Activated T-cell treated with anti-CD3 and anti-CD28 coated beads, Interleukin-2, amount 50 U/mL, for 24 hours (primary cell): ENCODE data around the gene JPH3.
"Not testable (repeated sequence)": the region's sequence is repeated elsewhere in the genome, so short reads cannot be mapped to it uniquely, and the experiment has no call there.

ENCODE experiments used
- DNase-seq: peaks from one replicate; pipeline ENCODE4 v3.0.0-alpha.2; 2020
- H3K27ac Mint-ChIP-seq: 2 replicates; pipeline ENCODE4 v1.8.0; 2020; ENCODE audit warnings: mild to moderate bottlenecking, mixed read lengths
- H3K27me3 Mint-ChIP-seq: 2 replicates; pipeline ENCODE4 v1.8.0; 2020; ENCODE audit warnings: mixed read lengths
- H3K36me3 Mint-ChIP-seq: 2 replicates; pipeline ENCODE4 v1.8.0; 2020; ENCODE audit warnings: low read depth, mixed read lengths
- H3K4me1 Mint-ChIP-seq: 2 replicates; pipeline ENCODE4 v1.8.0; 2020; ENCODE audit warnings: low read depth, mixed read lengths
- H3K4me3 Mint-ChIP-seq: 2 replicates; pipeline ENCODE4 v1.8.0; 2020; ENCODE audit warnings: mild to moderate bottlenecking, moderate library complexity, mixed read lengths
- H3K9me3 Mint-ChIP-seq: 2 replicates; pipeline ENCODE4 v1.8.0; 2020; ENCODE audit warnings: mixed read lengths

Gene JPH3

GRCh38 chr16:87677830-87678229 lies 75.5 kb downstream of the JPH3 start:
- Mint-ChIP-seq H3K9me3 (no peaks in the 10 kb centered on the region), H3K27ac (peak overlapping the region; percentile 20), H3K4me3 (no peak overlapping the region), H3K27me3 (no peaks in the 10 kb centered on the region), H3K36me3 (no peaks in the 10 kb centered on the region), H3K4me1 (peaks cover 11% of the 10 kb centered on the region)
- DNase-seq, result no peak

DNA sequence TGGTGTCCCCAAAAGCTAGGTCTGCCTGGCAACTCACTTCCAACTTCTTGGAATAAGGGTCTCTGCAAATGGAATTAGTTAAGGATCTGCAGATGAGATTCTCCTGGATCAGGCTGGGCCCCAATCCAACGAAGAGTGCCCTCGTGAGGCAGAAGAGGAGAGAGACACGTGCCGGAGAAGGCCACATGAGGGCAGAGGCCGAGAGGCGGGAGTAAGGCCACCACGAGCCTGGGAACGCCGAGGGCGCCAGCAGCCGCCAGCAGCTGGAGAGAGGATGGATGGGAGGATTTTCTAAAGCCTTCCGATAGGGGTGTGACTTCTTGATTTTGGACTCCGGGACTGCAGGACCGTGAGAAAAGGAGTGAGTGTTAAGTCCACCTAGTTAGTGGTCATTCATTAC lies 76.3 kb downstream of the JPH3 start:
- peaks cover under 1% of the 10 kb centered on the region for H3K27me3 Mint-ChIP-seq
- DNase-seq, result no peak
- H3K4me3 Mint-ChIP-seq, result no peak overlapping the region
- H3K4me1 Mint-ChIP-seq, result peaks cover 11% of the 10 kb centered on the region
- H3K9me3 Mint-ChIP-seq, result no peaks in the 10 kb centered on the region
- H3K36me3 Mint-ChIP-seq, result no peaks in the 10 kb centered on the region
- H3K27ac Mint-ChIP-seq, result no peak overlapping the region

GRCh38 chr16:87679593-87680271 lies 77.4 kb downstream of the JPH3 start:
- no peak for DNase-seq
- Mint-ChIP-seq H3K9me3 (no peaks in the 10 kb centered on the region), H3K36me3 (no peaks in the 10 kb centered on the region), H3K4me1 (peaks cover 11% of the 10 kb centered on the region), H3K4me3 (no peak overlapping the region), H3K27ac (no peak overlapping the region), H3K27me3 (peaks cover 2% of the 10 kb centered on the region)

GRCh38 chr16:87680272-87680644 lies 78.0 kb downstream of the JPH3 start:
- DNase-seq, result no peak
- no peaks in the 10 kb centered on the region for H3K36me3 Mint-ChIP-seq
- H3K4me3 Mint-ChIP-seq, result no peak overlapping the region
- H3K4me1 Mint-ChIP-seq, result peaks cover 11% of the 10 kb centered on the region
- no peak overlapping the region for H3K27ac Mint-ChIP-seq
- peaks cover 2% of the 10 kb centered on the region for H3K27me3 Mint-ChIP-seq
- H3K9me3 Mint-ChIP-seq, result no peaks in the 10 kb centered on the region

GRCh38 chr16:87681051-87681602 lies 78.8 kb downstream of the JPH3 start:
- not testable (repeated sequence) for H3K36me3 Mint-ChIP-seq, H3K27ac Mint-ChIP-seq, DNase-seq

GRCh38 chr16:87681981-87682570 lies 79.8 kb downstream of the JPH3 start:
- H3K4me3 Mint-ChIP-seq, result no peak overlapping the region
- H3K27ac Mint-ChIP-seq, result no peak overlapping the region
- peaks cover 2% of the 10 kb centered on the region for H3K27me3 Mint-ChIP-seq
- peaks cover 11% of the 10 kb centered on the region for H3K4me1 Mint-ChIP-seq
- H3K9me3 Mint-ChIP-seq, result no peaks in the 10 kb centered on the region
- H3K36me3 Mint-ChIP-seq, result no peaks in the 10 kb centered on the region
- DNase-seq, result no peak

More at GRCh38 chr16:87681051-87681602, 78.8 kb downstream of the JPH3 start:
- peaks cover 11% of the 10 kb centered on the region for H3K4me1 Mint-ChIP-seq
- H3K27me3 Mint-ChIP-seq, H3K4me3 Mint-ChIP-seq, H3K9me3 Mint-ChIP-seq: not testable (repeated sequence)

GRCh38 chr16:87682852-87683399 lies 80.6 kb downstream of the JPH3 start:
- no peak for DNase-seq
- Mint-ChIP-seq H3K4me1 (peaks cover 11% of the 10 kb centered on the region), H3K9me3 (no peaks in the 10 kb centered on the region), H3K27me3 (peaks cover 2% of the 10 kb centered on the region), H3K36me3 (no peaks in the 10 kb centered on the region), H3K27ac (no peak overlapping the region), H3K4me3 (no peak overlapping the region)

- Mint-ChIP-seq H3K27ac (no peak overlapping the region), H3K4me3 (no peak overlapping the region), H3K36me3 (no peaks in the 10 kb centered on the region), H3K27me3 (peaks cover 2% of the 10 kb centered on the region), H3K4me1 (peaks cover 11% of the 10 kb centered on the region), H3K9me3 (no peaks in the 10 kb centered on the region)
- no peak for DNase-seq
These were observed 81.9 kb downstream of the JPH3 start for GRCh38 chr16:87684106-87684677.

- Mint-ChIP-seq H3K27ac (no peak overlapping the region), H3K4me1 (peaks cover 11% of the 10 kb centered on the region), H3K27me3 (peaks cover 2% of the 10 kb centered on the region), H3K4me3 (no peak overlapping the region), H3K36me3 (no peaks in the 10 kb centered on the region), H3K9me3 (no peaks in the 10 kb centered on the region)
- no peak for DNase-seq
These were observed 82.5 kb downstream of the JPH3 start for GRCh38 chr16:87684711-87685404.

DNA sequence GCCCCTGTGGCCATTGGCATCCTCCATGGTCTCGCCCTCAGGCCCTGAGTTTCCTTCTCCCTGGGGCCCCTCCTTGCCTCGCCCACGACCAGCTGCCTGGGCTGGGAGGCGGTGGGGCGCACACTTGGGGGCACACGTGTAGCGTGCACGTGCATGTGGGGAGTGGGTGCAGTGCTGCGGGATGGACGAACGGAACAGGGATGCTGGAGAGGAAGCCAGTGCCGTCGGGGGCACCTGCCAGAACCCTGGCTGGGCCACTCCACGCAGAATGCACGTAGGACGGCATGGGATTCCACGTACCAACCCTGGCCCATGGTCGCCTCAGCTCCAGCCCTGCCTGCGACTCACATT lies 83.1 kb downstream of the JPH3 start:
- DNase-seq, result no peak
- H3K4me3 Mint-ChIP-seq, result no peak overlapping the region

GRCh38 chr16:87685766-87686165 lies 83.5 kb downstream of the JPH3 start:
- Mint-ChIP-seq H3K27ac (no peak overlapping the region), H3K4me3 (no peak overlapping the region), H3K27me3 (peaks cover 2% of the 10 kb centered on the region), H3K9me3 (no peaks in the 10 kb centered on the region), H3K4me1 (peaks cover 9% of the 10 kb centered on the region), H3K36me3 (no peaks in the 10 kb centered on the region)
- DNase-seq, result no peak

More for the DNA sequence above, 83.1 kb downstream of the JPH3 start:
- H3K4me1 Mint-ChIP-seq, result peaks cover 11% of the 10 kb centered on the region
- H3K27me3 Mint-ChIP-seq, result peaks cover 2% of the 10 kb centered on the region
- no peak overlapping the region for H3K27ac Mint-ChIP-seq
- H3K36me3 Mint-ChIP-seq, result no peaks in the 10 kb centered on the region
- H3K9me3 Mint-ChIP-seq, result no peaks in the 10 kb centered on the region

- Mint-ChIP-seq H3K4me1 (peaks cover 8% of the 10 kb centered on the region), H3K27ac (no peak overlapping the region), H3K9me3 (no peaks in the 10 kb centered on the region), H3K27me3 (peaks cover 2% of the 10 kb centered on the region), H3K4me3 (no peak overlapping the region), H3K36me3 (no peaks in the 10 kb centered on the region)
- DNase-seq, result no peak
These were observed 84.4 kb downstream of the JPH3 start for GRCh38 chr16:87686697-87687096.

GRCh38 chr16:87687126-87687910 lies 85.0 kb downstream of the JPH3 start:
- Mint-ChIP-seq H3K9me3 (no peaks in the 10 kb centered on the region), H3K36me3 (no peaks in the 10 kb centered on the region), H3K27ac (no peak overlapping the region), H3K4me3 (no peak overlapping the region), H3K27me3 (peaks cover 2% of the 10 kb centered on the region), H3K4me1 (peaks cover 3% of the 10 kb centered on the region)
- DNase-seq, result no peak

DNA sequence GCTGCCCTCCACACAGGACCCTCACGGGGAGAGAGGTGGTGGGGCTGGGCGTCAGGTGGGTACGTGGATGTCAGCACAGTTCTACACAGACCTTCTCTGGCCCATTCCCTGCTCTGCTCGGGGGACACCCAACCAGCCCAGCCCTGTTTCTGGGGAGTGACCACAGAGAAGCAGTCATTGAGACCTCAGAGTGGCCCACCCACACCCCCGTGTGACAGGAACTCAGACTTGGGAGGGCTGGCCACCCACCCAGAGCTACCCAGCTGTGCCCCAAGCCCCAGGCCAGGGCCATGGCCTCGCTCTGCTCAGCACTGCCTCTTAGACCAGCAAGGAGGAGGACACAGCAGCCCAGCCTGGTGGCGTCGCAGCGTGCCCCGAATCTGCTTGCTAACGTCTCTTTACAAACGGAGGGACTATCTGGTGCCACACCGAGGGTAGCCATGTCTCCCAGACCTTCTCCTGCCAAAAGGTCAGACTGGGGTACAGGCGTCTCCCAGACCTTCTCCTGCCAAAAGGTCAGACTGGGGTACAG lies 85.8 kb downstream of the JPH3 start:
- H3K27ac Mint-ChIP-seq, result no peak overlapping the region
- no peak overlapping the region for H3K4me3 Mint-ChIP-seq
- no peaks in the 10 kb centered on the region for H3K36me3 Mint-ChIP-seq
- H3K9me3 Mint-ChIP-seq, result no peaks in the 10 kb centered on the region
- H3K4me1 Mint-ChIP-seq, result no peaks in the 10 kb centered on the region
- peaks cover 2% of the 10 kb centered on the region for H3K27me3 Mint-ChIP-seq
- DNase-seq, result no peak
